Mammary epithelial cell (primary cell): ENCODE results near the gene PCDH15.

Experiments used
- EZH2 ChIP-seq: IDR thresholded peaks from 2 replicates; pipeline ENCODE4 v1.6.1; 2012; ENCODE audit warnings: low read length, inconsistent platforms, borderline replicate concordance
- TF ChIP-seq, protein P1 (sequence below), 2 donors: IDR thresholded peaks in 1 of 2; conservative IDR thresholded peaks in 1 of 2; 2 replicates each; pipeline ENCODE4 v1.5.1; 2011 to 2012; ENCODE audit warnings: inconsistent platforms in 2 of 2, low read length in 2 of 2, mild to moderate bottlenecking in 2 of 2, control low read depth in 1 of 2, low read depth in 1 of 2; ENCODE audit not compliant: insufficient read depth in 1 of 2; ENCODE audit errors: extremely low read depth in 1 of 2

DNA sequence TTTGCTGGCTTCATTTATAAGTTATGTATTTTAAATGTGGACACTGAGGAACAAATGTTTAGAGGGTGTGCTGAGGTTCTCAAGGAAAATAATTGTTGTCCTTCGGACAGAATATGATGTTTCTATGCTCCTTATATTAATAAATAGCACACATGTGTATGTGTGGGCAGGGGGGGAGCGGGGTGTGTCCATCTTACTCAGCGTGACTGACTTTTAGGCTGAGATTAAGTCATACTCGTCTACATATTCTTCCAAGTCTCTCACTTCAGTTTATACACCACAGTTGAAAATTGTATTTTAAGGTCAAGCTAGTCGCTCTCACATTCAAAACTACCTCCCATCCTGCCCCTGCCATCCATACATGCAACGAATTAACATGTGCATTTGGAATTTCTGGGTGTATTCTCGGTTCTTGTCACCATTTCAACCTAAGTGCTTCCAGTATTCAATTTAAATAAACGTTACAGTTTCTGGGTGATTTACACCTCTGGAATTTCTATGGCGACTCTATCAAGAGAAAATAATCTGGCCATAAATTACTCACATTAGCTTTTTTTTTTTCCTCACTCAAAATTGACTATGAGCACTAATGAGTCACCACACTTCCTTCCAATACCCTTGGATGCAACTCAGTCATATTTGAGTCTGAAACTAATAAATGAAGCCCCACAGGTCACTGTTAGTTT lies 3.3 kb downstream of the PCDH15 start:
- TF ChIP-seq, protein P1, sequence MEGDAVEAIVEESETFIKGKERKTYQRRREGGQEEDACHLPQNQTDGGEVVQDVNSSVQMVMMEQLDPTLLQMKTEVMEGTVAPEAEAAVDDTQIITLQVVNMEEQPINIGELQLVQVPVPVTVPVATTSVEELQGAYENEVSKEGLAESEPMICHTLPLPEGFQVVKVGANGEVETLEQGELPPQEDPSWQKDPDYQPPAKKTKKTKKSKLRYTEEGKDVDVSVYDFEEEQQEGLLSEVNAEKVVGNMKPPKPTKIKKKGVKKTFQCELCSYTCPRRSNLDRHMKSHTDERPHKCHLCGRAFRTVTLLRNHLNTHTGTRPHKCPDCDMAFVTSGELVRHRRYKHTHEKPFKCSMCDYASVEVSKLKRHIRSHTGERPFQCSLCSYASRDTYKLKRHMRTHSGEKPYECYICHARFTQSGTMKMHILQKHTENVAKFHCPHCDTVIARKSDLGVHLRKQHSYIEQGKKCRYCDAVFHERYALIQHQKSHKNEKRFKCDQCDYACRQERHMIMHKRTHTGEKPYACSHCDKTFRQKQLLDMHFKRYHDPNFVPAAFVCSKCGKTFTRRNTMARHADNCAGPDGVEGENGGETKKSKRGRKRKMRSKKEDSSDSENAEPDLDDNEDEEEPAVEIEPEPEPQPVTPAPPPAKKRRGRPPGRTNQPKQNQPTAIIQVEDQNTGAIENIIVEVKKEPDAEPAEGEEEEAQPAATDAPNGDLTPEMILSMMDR (conservative IDR thresholded peaks at IDR 0.05 in 1 of 2, IDR thresholded peaks at IDR 0.05 in 1 of 2; ENCODE audit: extremely low read depth in 1 of 2, insufficient read depth in 1 of 2, low read depth in 1 of 2, low read length in 2 of 2): no peak
- TF ChIP-seq EZH2: no peak
